H1 (cell line): Measurements from ENCODE around the gene AGBL1. TPM values are rescaled to one million over a fixed set of nuclear protein-coding genes. Genes with fewer than 3 reads are reported as not detected.

Source experiments
- CTCF ChIA-PET: fragments of 300-600 bp; sonication (Branson Sonifier 250); formaldehyde crosslinking; loops from one replicate; lab custom pipeline; 2021; ENCODE audit not compliant: partially characterized antibody; lab: Charles Lee
- POLR2A ChIA-PET: fragments of 300-600 bp; sonication (Branson Sonifier 250); formaldehyde crosslinking; loops from one replicate; lab custom pipeline; 2021; ENCODE audit warnings: inconsistent platforms; ENCODE audit not compliant: partially characterized antibody; lab: Charles Lee
- DNase-seq, 2 experiments: peaks; one replicate each; pipeline versions ENCODE4 v3.0.0 to v3.0.0-alpha.2; 2010 to 2022; ENCODE audit warnings: low spot score in 2 of 2, low read depth in 1 of 2, mixed read lengths in 1 of 2
- FAIRE-seq: peaks from 2 replicates; lab custom pipeline; 2011; peaks lifted over from hg19 to GRCh38; lab: Jason Lieb, UNC
- H2AFZ ChIP-seq: 2 replicates; pipeline ENCODE4 v1.8.1; 2012; ENCODE audit warnings: low read length, inconsistent platforms
- H2AK5ac ChIP-seq: 2 replicates; pipeline ENCODE4 v1.6.1; 2013; ENCODE audit warnings: low read depth, low read length
- H2BK120ac ChIP-seq: replicated peaks from 2 replicates; pipeline ENCODE3; 2013; ENCODE audit warnings: low read depth, low read length, inconsistent platforms
- H2BK12ac ChIP-seq: 2 replicates; pipeline ENCODE4 v1.6.1; 2013; ENCODE audit warnings: low read depth, low read length
- H2BK15ac ChIP-seq: 2 replicates; pipeline ENCODE4 v1.6.1; 2013; ENCODE audit warnings: low read length
- H2BK20ac ChIP-seq: 2 replicates; pipeline ENCODE4 v1.6.1; 2013; ENCODE audit warnings: low read length
- H2BK5ac ChIP-seq: 2 replicates; pipeline ENCODE4 v1.6.1; 2013; ENCODE audit warnings: low read depth, low read length
- H3K14ac ChIP-seq: 2 replicates; pipeline ENCODE4 v1.6.1; 2013; ENCODE audit warnings: inconsistent platforms; ENCODE audit not compliant: insufficient read length
- H3K18ac ChIP-seq: 2 replicates; pipeline ENCODE4 v1.6.1; 2013; ENCODE audit warnings: low read length; ENCODE audit errors: extremely low read depth
- H3K23ac ChIP-seq: 2 replicates; pipeline ENCODE4 v1.6.1; 2013; ENCODE audit warnings: inconsistent platforms; ENCODE audit not compliant: insufficient read length
- H3K23me2 ChIP-seq: 2 replicates; pipeline ENCODE4 v1.6.1; 2013; ENCODE audit warnings: low read depth, low read length
- H3K27ac ChIP-seq: 2 replicates; pipeline ENCODE4 v1.6.1; 2011; ENCODE audit warnings: low read depth, low read length, inconsistent platforms
- H3K27me3 ChIP-seq, 4 experiments: replicated peaks in 1 of 4; 1 replicate in 1 of 4; 2 replicates in 3 of 4; pipeline versions ENCODE4 v1.6.1 to v1.8.1; 2011 to 2013; ENCODE audit warnings: low read length in 3 of 4, mild to moderate bottlenecking in 3 of 4, inconsistent platforms in 2 of 4, mixed read lengths in 2 of 4, moderate library complexity in 1 of 4; ENCODE audit not compliant: control insufficient read depth in 3 of 4, insufficient read depth in 3 of 4; ENCODE audit errors: extremely low read depth in 1 of 4
- H3K36me3 ChIP-seq, 4 experiments: 2 replicates each; pipeline versions ENCODE4 v1.6.1 to v1.8.1; 2011 to 2013; ENCODE audit warnings: mild to moderate bottlenecking in 4 of 4, low read length in 3 of 4, moderate library complexity in 2 of 4, control low read depth in 1 of 4, inconsistent platforms in 1 of 4; ENCODE audit not compliant: insufficient read depth in 4 of 4, control insufficient read depth in 2 of 4
- H3K4ac ChIP-seq: replicated peaks from 2 replicates; pipeline ENCODE3; 2013; ENCODE audit warnings: low read length, low read depth, mixed read lengths, inconsistent platforms; ENCODE audit not compliant: insufficient read length
- H3K4me1 ChIP-seq, 4 experiments: replicated peaks in 1 of 4; 1 replicate in 1 of 4; 2 replicates in 3 of 4; pipeline versions ENCODE4 v1.6.1 to v1.8.1; 2011 to 2013; ENCODE audit warnings: low read length in 3 of 4, inconsistent platforms in 2 of 4, mixed read lengths in 1 of 4; ENCODE audit not compliant: insufficient read depth in 4 of 4, control insufficient read depth in 3 of 4
- H3K4me2 ChIP-seq, 2 experiments: 2 replicates each; pipeline versions ENCODE4 v1.6.1 to v1.8.1; 2011 to 2013; ENCODE audit warnings: low read depth in 2 of 2, low read length in 2 of 2, control low read depth in 1 of 2, inconsistent platforms in 1 of 2, mild to moderate bottlenecking in 1 of 2; ENCODE audit not compliant: insufficient read depth in 1 of 2
- H3K4me3 ChIP-seq, 4 experiments: fragments of 200-600, 300-600 bp in 1 of 4; sonication (generic), shearing (Covaris generic), sonication (Bioruptor Twin) in 1 of 4; 2 replicates each; pipeline versions ENCODE4 v1.5.1 to v1.8.1; 2011 to 2016; ENCODE audit warnings: low read length in 4 of 4, low read depth in 3 of 4, control low read depth in 2 of 4, inconsistent platforms in 2 of 4, mild to moderate bottlenecking in 2 of 4, mixed read lengths in 1 of 4, moderate library complexity in 1 of 4; ENCODE audit not compliant: insufficient read depth in 2 of 4; ENCODE audit errors: extremely low read depth in 1 of 4
- H3K56ac ChIP-seq: replicated peaks from 2 replicates; pipeline ENCODE3; 2013; ENCODE audit warnings: low read depth, mild to moderate bottlenecking, mixed read lengths, low read length, inconsistent platforms; ENCODE audit not compliant: insufficient read length
- H3K79me1 ChIP-seq: 2 replicates; pipeline ENCODE4 v1.6.1; 2013; ENCODE audit warnings: low read depth, low read length, control low read depth
- H3K79me2 ChIP-seq, 2 experiments: 2 replicates each; pipeline versions ENCODE4 v1.6.1 to v1.8.1; 2012 to 2013; ENCODE audit warnings: low read length in 2 of 2, mild to moderate bottlenecking in 2 of 2, inconsistent platforms in 1 of 2; ENCODE audit not compliant: insufficient read depth in 2 of 2, control insufficient read depth in 1 of 2
- H3K9ac ChIP-seq, 4 experiments: replicated peaks in 1 of 4; 1 replicate in 1 of 4; 2 replicates in 3 of 4; pipeline versions ENCODE4 v1.6.1 to v1.8.1; 2011 to 2013; ENCODE audit warnings: low read depth in 3 of 4, low read length in 3 of 4, control low read depth in 2 of 4, mild to moderate bottlenecking in 2 of 4, moderate library complexity in 2 of 4, inconsistent platforms in 1 of 4; ENCODE audit errors: extremely low read depth in 1 of 4
- H3K9me3 ChIP-seq, 2 experiments: 2 replicates each; pipeline versions ENCODE4 v1.6.1 to v1.8.1; 2012 to 2013; ENCODE audit warnings: mild to moderate bottlenecking in 2 of 2, moderate library complexity in 2 of 2, control low read depth in 1 of 2, inconsistent platforms in 1 of 2, low read depth in 1 of 2, low read length in 1 of 2, mixed read lengths in 1 of 2; ENCODE audit not compliant: insufficient read depth in 2 of 2
- H4K20me1 ChIP-seq, 2 experiments: replicated peaks in 1 of 2; 2 replicates each; pipeline versions ENCODE3 to v1.8.1; 2011 to 2013; ENCODE audit warnings: inconsistent platforms in 2 of 2, low read length in 2 of 2, mild to moderate bottlenecking in 1 of 2; ENCODE audit not compliant: insufficient read depth in 2 of 2, control insufficient read depth in 1 of 2
- H4K5ac ChIP-seq: 2 replicates; pipeline ENCODE4 v1.6.1; 2013; ENCODE audit warnings: low read length, low read depth, mixed read lengths, inconsistent platforms; ENCODE audit not compliant: insufficient read length
- H4K8ac ChIP-seq: 2 replicates; pipeline ENCODE4 v1.8.0; 2013; ENCODE audit warnings: mild to moderate bottlenecking, moderate library complexity, low read length, inconsistent platforms; ENCODE audit not compliant: insufficient read depth; ENCODE audit errors: extremely low read depth
- H4K91ac ChIP-seq: replicated peaks from 2 replicates; pipeline ENCODE3; 2013; ENCODE audit warnings: low read length, mixed read lengths, inconsistent platforms; ENCODE audit not compliant: insufficient read length
- CHD2 ChIP-seq: IDR thresholded peaks from 2 replicates; pipeline ENCODE4 v1.6.1; 2012; ENCODE audit warnings: low read length, improper control_type of control experiment
- WGBS, 2 experiments: shearing (Covaris generic) in 1 of 2; methylation state at CpG; one replicate each; pipeline versions ENCODE4 v1.1.6 to v1.1.7; 2013 to 2015; ENCODE audit warnings: low lambda C conversion rate in 2 of 2, mixed read lengths in 2 of 2, inconsistent platforms in 1 of 2, low coverage in 1 of 2, missing lambda C conversion rate in 1 of 2; ENCODE audit not compliant: insufficient replicate concordance in 2 of 2, insufficient coverage in 1 of 2, insufficient read length in 1 of 2; ENCODE audit errors: extremely low coverage in 1 of 2, missing lambda C conversion rate in 1 of 2; 5-methylcytosine and 5-hydroxymethylcytosine counted together
- polyA plus RNA-seq, 7 experiments: library from polyadenylated mRNA; depleted of rRNA in 3 of 7; stranded (reverse) in 5 of 7; unstranded in 2 of 7; fragments of >200 nt in 5 of 7; fragments of 200-250 nt in 2 of 7; gene quantifications; 1 replicate in 5 of 7; 2 replicates in 1 of 7; 4 replicates in 1 of 7; pipeline versions ENCODE4 v1.2.1 to v1.2.3, GENCODE V29; 2011 to 2013; ENCODE audit warnings: missing spikeins in 2 of 7, mixed read lengths in 2 of 7
- total RNA-seq: library from RNA; stranded (reverse); fragmentation: NEBNext Ultra II Directional; extraction: Animal tissue kit (Norgen Biotek cat#: 25700); gene quantifications from 2 replicates; pipeline ENCODE4 v1.2.1, GENCODE V29; 2021

AGBL1 gene
- total and polyA plus RNA-seq, 2 of the 8 experiments (the other 6 are each of a cell fraction or from before 2014, with no cell fraction given) = not detected

GRCh38 chr15:86840996-86841395 is 761.3 kb downstream of the AGBL1 start:
- POLR2A ChIA-PET = no interaction called here
- Histone ChIP-seq H2BK12ac (no peak overlapping the region), H3K79me2 (no peaks in the 10 kb centered on the region), H3K9ac (no peak overlapping the region), H3K27ac (no peak overlapping the region), H4K20me1 (no peaks in the 10 kb centered on the region), H3K23ac (no peak overlapping the region), H3K23me2 (no peaks in the 10 kb centered on the region), H3K14ac (no peak overlapping the region), H2AFZ (no peak overlapping the region), H3K27me3 (peaks cover 0 to 1% (median 0%) of the 10 kb centered on the region in 4 experiments; a peak in 1 of 7 replicates), H3K9me3 (no peaks in the 10 kb centered on the region), H3K4me2 (no peak overlapping the region), H3K56ac (no peak overlapping the region), H3K4ac (no peak overlapping the region), H4K91ac (no peak overlapping the region), H3K36me3 (no peaks in the 10 kb centered on the region), H4K8ac (no peak overlapping the region), H3K4me1 (no peaks in the 10 kb centered on the region), H3K18ac (no peak overlapping the region), H4K5ac (no peak overlapping the region), H2BK20ac (no peak overlapping the region), H3K79me1 (no peaks in the 10 kb centered on the region)
- CTCF ChIA-PET = interaction anchor here (1.8 kb wide), 1 partner anchor 69 kb away, joined by 5 read pairs; no protein-coding TSS in a partner anchor
- TF ChIP-seq CHD2 = no peak
- TF ChIP-seq, all 59 proteins: peak for 0
- WGBS, 2 experiments = 44% methylated on average over 2 of the region's 2 CpGs; no CpG with 5 or more reads in 1 of the 2 experiments
- no peak overlapping the region for H2AK5ac ChIP-seq
- FAIRE-seq (no peak), DNase-seq (no peak)
- no peak overlapping the region for H2BK15ac ChIP-seq
- H2BK120ac ChIP-seq = no peak overlapping the region
- H3K4me3 ChIP-seq = no peak overlapping the region
- no peak overlapping the region for H2BK5ac ChIP-seq
